GM12801 (cell line): ENCODE data around the gene NLK.

ENCODE experiments used
- TF ChIP-seq, protein P1 (sequence below): IDR thresholded peaks from one replicate; pipeline ENCODE4 v1.5.1; 2011; ENCODE audit warnings: control low read depth; ENCODE audit not compliant: insufficient read length; ENCODE audit errors: extremely low read depth

The NLK gene

DNA sequence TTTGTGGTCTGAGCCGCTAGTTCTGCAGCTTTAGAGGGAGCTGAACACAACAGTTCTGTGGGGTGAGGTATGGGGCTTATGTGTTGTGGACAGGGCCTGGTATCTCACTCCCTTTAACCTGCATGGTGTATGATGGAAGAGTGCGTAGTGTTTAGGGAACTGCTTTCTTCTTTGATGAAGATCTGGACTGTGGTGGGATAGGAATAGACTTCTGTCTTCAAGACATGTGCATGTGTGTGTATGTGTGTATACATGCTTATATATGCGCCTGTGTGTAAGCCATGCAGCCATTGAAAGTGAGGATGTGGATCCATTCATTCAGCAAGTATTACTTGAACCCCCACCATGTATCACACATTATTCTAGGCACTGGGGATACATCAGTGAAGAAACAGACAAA, 161.8 kb downstream of the NLK start:
- TF ChIP-seq, protein P1, sequence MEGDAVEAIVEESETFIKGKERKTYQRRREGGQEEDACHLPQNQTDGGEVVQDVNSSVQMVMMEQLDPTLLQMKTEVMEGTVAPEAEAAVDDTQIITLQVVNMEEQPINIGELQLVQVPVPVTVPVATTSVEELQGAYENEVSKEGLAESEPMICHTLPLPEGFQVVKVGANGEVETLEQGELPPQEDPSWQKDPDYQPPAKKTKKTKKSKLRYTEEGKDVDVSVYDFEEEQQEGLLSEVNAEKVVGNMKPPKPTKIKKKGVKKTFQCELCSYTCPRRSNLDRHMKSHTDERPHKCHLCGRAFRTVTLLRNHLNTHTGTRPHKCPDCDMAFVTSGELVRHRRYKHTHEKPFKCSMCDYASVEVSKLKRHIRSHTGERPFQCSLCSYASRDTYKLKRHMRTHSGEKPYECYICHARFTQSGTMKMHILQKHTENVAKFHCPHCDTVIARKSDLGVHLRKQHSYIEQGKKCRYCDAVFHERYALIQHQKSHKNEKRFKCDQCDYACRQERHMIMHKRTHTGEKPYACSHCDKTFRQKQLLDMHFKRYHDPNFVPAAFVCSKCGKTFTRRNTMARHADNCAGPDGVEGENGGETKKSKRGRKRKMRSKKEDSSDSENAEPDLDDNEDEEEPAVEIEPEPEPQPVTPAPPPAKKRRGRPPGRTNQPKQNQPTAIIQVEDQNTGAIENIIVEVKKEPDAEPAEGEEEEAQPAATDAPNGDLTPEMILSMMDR: no peak

- TF ChIP-seq, protein P1: no peak
Measured at GRCh38 chr17:28204751-28205150, 162.3 kb downstream of the NLK start.

DNA sequence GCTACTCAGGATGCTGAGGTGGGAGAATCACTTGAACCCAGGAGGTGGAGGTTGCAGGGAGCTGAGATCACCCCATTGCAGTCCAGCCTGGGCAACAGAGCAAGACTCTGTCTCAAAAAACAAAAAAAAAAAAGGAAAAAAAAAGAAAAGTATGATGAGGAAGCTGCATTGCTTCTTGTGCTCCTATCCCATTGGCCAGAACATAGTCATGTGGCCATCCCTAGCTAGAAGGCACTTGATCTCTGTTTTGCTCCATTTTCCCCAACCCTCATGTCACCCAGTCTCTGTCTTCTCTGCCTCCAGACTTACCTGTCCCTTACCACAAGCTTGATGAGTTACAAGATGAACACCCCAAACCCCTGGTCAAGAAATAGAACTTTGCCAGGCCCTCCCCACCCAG, 163.8 kb downstream of the NLK start:
- TF ChIP-seq, protein P1: no peak

GRCh38 chr17:28211811-28212210, 169.3 kb downstream of the NLK start:
- TF ChIP-seq, protein P1: no peak

GRCh38 chr17:28216052-28216451, 173.6 kb downstream of the NLK start:
- TF ChIP-seq, protein P1: no peak

GRCh38 chr17:28216528-28216927, 174.1 kb downstream of the NLK start:
- TF ChIP-seq, protein P1: no peak

DNA sequence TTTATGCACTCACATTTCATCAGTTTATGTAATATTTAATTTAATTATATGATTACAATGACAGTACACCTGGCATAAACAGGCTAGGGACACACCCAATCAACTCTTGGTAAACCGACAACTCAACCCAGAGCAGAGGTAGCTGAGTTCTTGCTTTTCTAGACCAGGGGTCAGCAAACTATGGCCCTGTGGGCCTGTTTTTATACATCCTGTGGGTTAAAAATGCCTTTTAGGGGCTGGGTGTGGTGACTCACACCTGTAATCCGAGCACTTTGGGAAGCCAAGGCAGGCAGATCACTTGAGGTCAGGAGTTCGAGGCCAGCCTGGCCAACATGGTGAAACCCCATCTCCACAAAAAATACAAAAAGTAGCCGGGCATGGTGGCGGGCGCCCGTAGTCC, 177.3 kb downstream of the NLK start:
- TF ChIP-seq, protein P1: no peak
